ENCODE data around the gene ATXN1.

DNA sequence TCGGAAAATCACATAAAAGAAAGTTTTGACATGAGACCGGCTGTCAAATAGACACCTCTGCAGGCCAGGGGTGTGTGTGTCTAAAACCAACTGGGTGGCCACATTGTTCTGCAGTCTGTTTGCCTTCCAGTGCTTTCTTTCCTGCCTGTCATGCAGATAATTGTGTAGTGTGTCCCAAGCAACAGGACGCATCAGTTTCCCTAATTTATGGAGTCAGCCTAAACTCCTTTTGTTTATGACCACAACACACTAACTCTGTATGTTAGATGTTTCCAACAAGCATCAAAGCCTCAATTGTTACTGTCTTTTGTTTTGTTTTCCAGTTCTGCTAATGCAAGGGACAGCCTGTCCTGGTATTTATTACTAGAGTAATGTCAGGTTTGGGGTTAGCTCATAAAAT, 205.7 kb downstream of the ATXN1 start:
- TF ChIP-seq, protein P1, sequence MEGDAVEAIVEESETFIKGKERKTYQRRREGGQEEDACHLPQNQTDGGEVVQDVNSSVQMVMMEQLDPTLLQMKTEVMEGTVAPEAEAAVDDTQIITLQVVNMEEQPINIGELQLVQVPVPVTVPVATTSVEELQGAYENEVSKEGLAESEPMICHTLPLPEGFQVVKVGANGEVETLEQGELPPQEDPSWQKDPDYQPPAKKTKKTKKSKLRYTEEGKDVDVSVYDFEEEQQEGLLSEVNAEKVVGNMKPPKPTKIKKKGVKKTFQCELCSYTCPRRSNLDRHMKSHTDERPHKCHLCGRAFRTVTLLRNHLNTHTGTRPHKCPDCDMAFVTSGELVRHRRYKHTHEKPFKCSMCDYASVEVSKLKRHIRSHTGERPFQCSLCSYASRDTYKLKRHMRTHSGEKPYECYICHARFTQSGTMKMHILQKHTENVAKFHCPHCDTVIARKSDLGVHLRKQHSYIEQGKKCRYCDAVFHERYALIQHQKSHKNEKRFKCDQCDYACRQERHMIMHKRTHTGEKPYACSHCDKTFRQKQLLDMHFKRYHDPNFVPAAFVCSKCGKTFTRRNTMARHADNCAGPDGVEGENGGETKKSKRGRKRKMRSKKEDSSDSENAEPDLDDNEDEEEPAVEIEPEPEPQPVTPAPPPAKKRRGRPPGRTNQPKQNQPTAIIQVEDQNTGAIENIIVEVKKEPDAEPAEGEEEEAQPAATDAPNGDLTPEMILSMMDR (IDR thresholded peaks at IDR 0.05; ENCODE audit: low read depth, low read length, poor library complexity, severe bottlenecking), result no peak
- no peak for TF ChIP-seq EZH2phosphoT487 (IDR thresholded peaks at IDR 0.05; ENCODE audit: borderline replicate concordance, low read length)
